Measurements from ENCODE around the gene XKR3. TPM values are rescaled to one million over a fixed set of nuclear protein-coding genes. Genes with fewer than 3 reads are reported as not detected.
"Not testable (repeated sequence)": the region's sequence is repeated elsewhere in the genome, so short reads cannot be mapped to it uniquely, and the experiment has no call there.

Gene XKR3
- total RNA-seq, 1 experiment from 2014 or later = not detected

- Histone ChIP-seq H4K20me1 (ENCODE audit: insufficient read depth) (no peaks in the 10 kb centered on the region), H2AFZ (no peak overlapping the region), H3K4me2 (no peak overlapping the region), H3K36me3 (ENCODE audit: low read depth) (no peaks in the 10 kb centered on the region), H3K27ac (no peak overlapping the region), H3K27me3 (ENCODE audit: insufficient read depth, low read depth) (no peaks in the 10 kb centered on the region), H3K79me2 (ENCODE audit: low read depth) (no peaks in the 10 kb centered on the region), H3K9me2 (ENCODE audit: insufficient read depth) (no peaks in the 10 kb centered on the region), H3K4me3 (no peak overlapping the region), H3K4me1 (replicated peaks; ENCODE audit: insufficient read depth) (no peaks in the 10 kb centered on the region), H3F3A (ENCODE audit: insufficient read depth, low read depth) (no peaks in the 10 kb centered on the region), H3K9me3 (ENCODE audit: insufficient read depth, low read depth) (no peaks in the 10 kb centered on the region)
- ChIA-PET POLR2A (ENCODE audit: unreplicated experiment) (no interaction called here), CTCF (no interaction called here)
- intact Hi-C loops (cut with micrococcal nuclease; ENCODE audit: unreplicated experiment) = no loop called here
- DNase-seq = no peak
- TF ChIP-seq EZH2 (IDR thresholded peaks at IDR 0.05; ENCODE audit: low read depth) = no peak
- no peak for TF ChIP-seq CTCF (conservative IDR thresholded peaks at IDR 0.05)
- no TSS peak for BruUV-seq (replicated peaks)
These were observed 50.2 kb downstream of the XKR3 start for GRCh38 chr22:16774911-16775500.

- H2AFZ ChIP-seq; H3K9me2 ChIP-seq (ENCODE audit: insufficient read depth); CTCF ChIA-PET; H3K9me3 ChIP-seq (ENCODE audit: insufficient read depth, low read depth); BruUV-seq (replicated peaks); H3K27me3 ChIP-seq (ENCODE audit: insufficient read depth, low read depth); POLR2A ChIA-PET (ENCODE audit: unreplicated experiment); intact Hi-C loops (cut with micrococcal nuclease; ENCODE audit: unreplicated experiment); H3K79me2 ChIP-seq (ENCODE audit: low read depth); DNase-seq; H3K27ac ChIP-seq; H3F3A ChIP-seq (ENCODE audit: insufficient read depth, low read depth); H3K4me1 ChIP-seq (replicated peaks; ENCODE audit: insufficient read depth); H4K20me1 ChIP-seq (ENCODE audit: insufficient read depth); H3K36me3 ChIP-seq (ENCODE audit: low read depth); H3K4me2 ChIP-seq; H3K4me3 ChIP-seq: not testable (repeated sequence)
These were observed 53.6 kb downstream of the XKR3 start for GRCh38 chr22:16771569-16771968.

GRCh38 chr22:16767927-16768326, 57.3 kb downstream of the XKR3 start:
- DNase-seq; H3K4me1 ChIP-seq (replicated peaks; ENCODE audit: insufficient read depth); H3K9me2 ChIP-seq (ENCODE audit: insufficient read depth); CTCF ChIA-PET; H4K20me1 ChIP-seq (ENCODE audit: insufficient read depth); intact Hi-C loops (cut with micrococcal nuclease; ENCODE audit: unreplicated experiment); H2AFZ ChIP-seq; H3F3A ChIP-seq (ENCODE audit: insufficient read depth, low read depth); H3K4me3 ChIP-seq; H3K27ac ChIP-seq; BruUV-seq (replicated peaks); H3K36me3 ChIP-seq (ENCODE audit: low read depth); H3K9me3 ChIP-seq (ENCODE audit: insufficient read depth, low read depth); H3K27me3 ChIP-seq (ENCODE audit: insufficient read depth, low read depth); POLR2A ChIA-PET (ENCODE audit: unreplicated experiment); H3K4me2 ChIP-seq; H3K79me2 ChIP-seq (ENCODE audit: low read depth): not testable (repeated sequence)

- H3K9me3 ChIP-seq (ENCODE audit: insufficient read depth, low read depth); H3K9me2 ChIP-seq (ENCODE audit: insufficient read depth); H3K4me3 ChIP-seq; CTCF ChIA-PET; H3K36me3 ChIP-seq (ENCODE audit: low read depth); H4K20me1 ChIP-seq (ENCODE audit: insufficient read depth); H2AFZ ChIP-seq; BruUV-seq (replicated peaks); DNase-seq; H3F3A ChIP-seq (ENCODE audit: insufficient read depth, low read depth); intact Hi-C loops (cut with micrococcal nuclease; ENCODE audit: unreplicated experiment); H3K79me2 ChIP-seq (ENCODE audit: low read depth); POLR2A ChIA-PET (ENCODE audit: unreplicated experiment); H3K27ac ChIP-seq; H3K4me2 ChIP-seq; H3K4me1 ChIP-seq (replicated peaks; ENCODE audit: insufficient read depth); H3K27me3 ChIP-seq (ENCODE audit: insufficient read depth, low read depth): not testable (repeated sequence)
These were observed 63.0 kb downstream of the XKR3 start for GRCh38 chr22:16762224-16762623.

- H3K27me3 ChIP-seq (ENCODE audit: insufficient read depth, low read depth); H3K4me3 ChIP-seq; H3K36me3 ChIP-seq (ENCODE audit: low read depth); H3K79me2 ChIP-seq (ENCODE audit: low read depth); POLR2A ChIA-PET (ENCODE audit: unreplicated experiment); H3K9me3 ChIP-seq (ENCODE audit: insufficient read depth, low read depth); H3K4me1 ChIP-seq (replicated peaks; ENCODE audit: insufficient read depth); H3F3A ChIP-seq (ENCODE audit: insufficient read depth, low read depth); H3K27ac ChIP-seq; H3K4me2 ChIP-seq; H4K20me1 ChIP-seq (ENCODE audit: insufficient read depth); BruUV-seq (replicated peaks); DNase-seq; H3K9me2 ChIP-seq (ENCODE audit: insufficient read depth); intact Hi-C loops (cut with micrococcal nuclease; ENCODE audit: unreplicated experiment); H2AFZ ChIP-seq; CTCF ChIA-PET: not testable (repeated sequence)
These were observed 64.8 kb downstream of the XKR3 start for GRCh38 chr22:16760416-16760815.

GRCh38 chr22:16749282-16749681, 75.9 kb downstream of the XKR3 start:
- CTCF ChIA-PET; POLR2A ChIA-PET (ENCODE audit: unreplicated experiment); H3K4me2 ChIP-seq; H3K9me3 ChIP-seq (ENCODE audit: insufficient read depth, low read depth); H3K4me3 ChIP-seq; H4K20me1 ChIP-seq (ENCODE audit: insufficient read depth); BruUV-seq (replicated peaks); H2AFZ ChIP-seq; intact Hi-C loops (cut with micrococcal nuclease; ENCODE audit: unreplicated experiment); H3K79me2 ChIP-seq (ENCODE audit: low read depth); DNase-seq; H3K27ac ChIP-seq; H3F3A ChIP-seq (ENCODE audit: insufficient read depth, low read depth); H3K9me2 ChIP-seq (ENCODE audit: insufficient read depth); H3K27me3 ChIP-seq (ENCODE audit: insufficient read depth, low read depth); H3K36me3 ChIP-seq (ENCODE audit: low read depth); H3K4me1 ChIP-seq (replicated peaks; ENCODE audit: insufficient read depth): not testable (repeated sequence)

All from PC-9 (cell line).